K562 (cell line): ENCODE measurements around the gene IMMP2L. TPM values are rescaled to one million over a fixed set of nuclear protein-coding genes. Genes with fewer than 3 reads are reported as not detected.

Experiments used
- ATAC-seq: fragments of 200-7000 bp; cut with Tn5 transposase; 3 replicates; pipeline ENCODE4 v1.9.1; 2020; ENCODE audit warnings: moderate library complexity
- BruUV-seq: library from RNA; stranded (reverse); fragments of 400-500 nt; replicated peaks from 2 replicates; lab custom pipeline; 2021; lab: Mats Ljungman, UMichigan
- CTCF ChIA-PET: fragments of 300-600 bp; formaldehyde crosslinking; extraction: SDS; loops from one replicate; lab custom pipeline; 2021; ENCODE audit warnings: low intra/inter-chr PET ratio; lab: Yijun Ruan, JAX
- POLR2A ChIA-PET: fragments of 300-600, 350-650 bp; sonication (Branson Sonifier 250); formaldehyde crosslinking; extraction: SDS; loops from one replicate; lab custom pipeline; 2021; ENCODE audit warnings: antibody characterized with exemption, inconsistent platforms; lab: Yijun Ruan, JAX
- DNase-seq, 4 experiments: peaks; one replicate each; pipeline versions ENCODE4 v3.0.0 to v3.0.0-alpha.2; 2011 to 2018; ENCODE audit warnings: low spot score in 3 of 4, mixed read lengths in 3 of 4; ENCODE audit errors: extremely low read depth in 1 of 4
- FAIRE-seq: peaks from 2 replicates; lab custom pipeline; 2011; peaks lifted over from hg19 to GRCh38; lab: Jason Lieb, UNC
- H2AFZ ChIP-seq: 2 replicates; pipeline ENCODE4 v1.6.0; 2011; ENCODE audit warnings: low read depth, low read length, control low read depth, inconsistent platforms
- H3K27ac ChIP-seq: fragments of 200-600 bp; 3 replicates; pipeline ENCODE4 v1.8.0; 2011; ENCODE audit warnings: low read depth, mild to moderate bottlenecking, control low read depth, inconsistent platforms, low read length, moderate library complexity, mixed read lengths; ENCODE audit errors: extremely low read depth
- H3K27me3 ChIP-seq, 2 experiments: fragments of 300-600 bp in 1 of 2; 2 replicates in 1 of 2; 3 replicates in 1 of 2; pipeline versions ENCODE4 v1.6.0 to v1.8.0; 2011; ENCODE audit warnings: inconsistent platforms in 2 of 2, low read length in 2 of 2, mild to moderate bottlenecking in 1 of 2, mixed read lengths in 1 of 2, moderate library complexity in 1 of 2; ENCODE audit not compliant: control insufficient read depth in 2 of 2, insufficient read depth in 2 of 2
- H3K36me3 ChIP-seq: fragments of 300-600 bp; 3 replicates; pipeline ENCODE4 v1.8.0; 2011; ENCODE audit warnings: mild to moderate bottlenecking, low read length, inconsistent platforms; ENCODE audit not compliant: control insufficient read depth, insufficient read depth
- H3K4me1 ChIP-seq, 2 experiments: fragments of 200-600 bp in 1 of 2; replicated peaks in 1 of 2; 2 replicates in 1 of 2; 3 replicates in 1 of 2; pipeline versions ENCODE4 v1.5.1 to v1.8.0; 2011; ENCODE audit warnings: inconsistent platforms in 2 of 2, low read length in 2 of 2, mild to moderate bottlenecking in 1 of 2, mixed read lengths in 1 of 2, moderate library complexity in 1 of 2; ENCODE audit not compliant: control insufficient read depth in 2 of 2, insufficient read depth in 2 of 2
- H3K4me2 ChIP-seq: 2 replicates; pipeline ENCODE4 v1.6.1; 2011; ENCODE audit warnings: low read length, control low read depth, inconsistent platforms, mixed read lengths; ENCODE audit not compliant: insufficient read depth
- H3K4me3 ChIP-seq: fragments of 200-600 bp; sonication (generic), shearing (Covaris generic); 2 replicates; pipeline ENCODE4 v1.5.1; 2016; ENCODE audit warnings: control low read depth, inconsistent platforms
- H3K79me2 ChIP-seq: fragments of 200-600 bp; 3 replicates; pipeline ENCODE4 v1.8.0; 2011; ENCODE audit warnings: low read length, inconsistent platforms; ENCODE audit not compliant: control insufficient read depth, insufficient read depth
- H3K9ac ChIP-seq, 2 experiments: 2 replicates each; pipeline versions ENCODE4 v1.6.0 to v1.6.1; 2011; ENCODE audit warnings: low read depth in 2 of 2, low read length in 2 of 2, control low read depth in 1 of 2, inconsistent platforms in 1 of 2, mild to moderate bottlenecking in 1 of 2, mixed read lengths in 1 of 2; ENCODE audit not compliant: insufficient read depth in 1 of 2
- H3K9me1 ChIP-seq: one replicate; pipeline ENCODE4 v1.6.0; 2011; ENCODE audit warnings: inconsistent platforms, mild to moderate bottlenecking, low read length, moderate library complexity; ENCODE audit not compliant: control insufficient read depth, insufficient read depth
- H3K9me3 ChIP-seq: replicated peaks from 2 replicates; pipeline ENCODE4 v1.5.1; 2011; ENCODE audit warnings: low read depth, low read length, inconsistent platforms; ENCODE audit not compliant: control insufficient read depth, insufficient read depth
- H4K20me1 ChIP-seq: replicated peaks from 2 replicates; pipeline ENCODE4 v1.6.1; 2011; ENCODE audit warnings: low read length, inconsistent platforms, mixed read lengths; ENCODE audit not compliant: control insufficient read depth, insufficient read depth
- BRD9 ChIP-seq: fragments of 450-650 bp; IDR thresholded peaks from 2 replicates; pipeline ENCODE4 v1.6.1; 2018; ENCODE audit warnings: low read depth; ENCODE audit not compliant: partially characterized antibody
- PRPF4 ChIP-seq: fragments of 200-400 bp; formaldehyde crosslinking; IDR thresholded peaks from one replicate; pipeline ENCODE4 v1.6.1; 2017; ENCODE audit warnings: low read length, low read depth, mild to moderate bottlenecking; ENCODE audit not compliant: insufficient read depth, poor library complexity, severe bottlenecking
- RCOR1 ChIP-seq, 2 experiments: IDR thresholded peaks; 2 replicates each; pipeline ENCODE4 v1.6.1; 2012; ENCODE audit warnings: low read depth in 2 of 2, low read length in 2 of 2, borderline replicate concordance in 1 of 2, improper control_type of control experiment in 1 of 2
- ZNF655 ChIP-seq: fragments of 250-450 bp; sonication (Bioruptor Pico); IDR thresholded peaks from 2 replicates; pipeline ENCODE4 v1.5.0; 2021
- in situ Hi-C: fragments of 300-500 bp; cut with MboI; formaldehyde crosslinking; loops from 4 replicates; pipeline ENCODE4 v1.15.0; 2018; ENCODE audit warnings: inconsistent platforms, mixed read lengths
- intact Hi-C: fragments of 100-400 bp; cut with micrococcal nuclease; formaldehyde crosslinking; loops from 2 replicates; pipeline ENCODE4 v1.14.2; 2022
- polyA plus RNA-seq, 8 experiments: library from polyadenylated mRNA; depleted of rRNA in 4 of 8; stranded (reverse) in 5 of 8; unstranded in 3 of 8; fragments of >200 nt; fragmentation: Nextera tagmentation in 2 of 8; fragmentation: Illumina TruSeq in 1 of 8; extraction: Ambion mirVana in 2 of 8; extraction: Trizol in 1 of 8; gene quantifications; 2 replicates each; pipeline versions ENCODE4 v1.2.1 to v1.2.3, GENCODE V29; 2011 to 2014; ENCODE audit warnings: inconsistent platforms in 1 of 8, missing spikeins in 1 of 8
- total RNA-seq, 7 experiments: library from RNA; depleted of rRNA in 6 of 7; stranded (reverse); fragments of >200 nt in 6 of 7; fragmentation: Illumina TruSeq in 2 of 7; extraction: Trizol in 2 of 7; gene quantifications; 2 replicates each; pipeline versions ENCODE4 v1.2.1 to v1.2.3, GENCODE V29; 2011 to 2021; ENCODE audit warnings: low replicate concordance in 1 of 7

The IMMP2L gene
- total and polyA plus RNA-seq, 9 of the 15 experiments (the other 6 are each of a cell fraction or from before 2014, with no cell fraction given): 29.7 to 116 (median 53.0) TPM

- ChIA-PET POLR2A (no interaction called here), CTCF (no interaction called here)
- H4K20me1 ChIP-seq: no peaks in the 10 kb centered on the region
- FAIRE-seq (no peak), ATAC-seq (no peak), DNase-seq (no peak)
- H3K27me3 ChIP-seq: no peaks in the 10 kb centered on the region
- H2AFZ ChIP-seq: no peak overlapping the region
- H3K4me2 ChIP-seq: no peak overlapping the region
- in situ Hi-C loops: loop anchor here (5.0 kb wide), 1 partner anchor 34 kb away; no protein-coding TSS in a partner anchor
- no peak overlapping the region for H3K4me3 ChIP-seq
- H3K9ac ChIP-seq: no peak overlapping the region
- no peaks in the 10 kb centered on the region for H3K36me3 ChIP-seq
- BruUV-seq: no TSS peak
- no peaks in the 10 kb centered on the region for H3K79me2 ChIP-seq
- no peak overlapping the region for H3K27ac ChIP-seq
- TF ChIP-seq PRPF4: no peak
- no peak for TF ChIP-seq BRD9
- TF ChIP-seq ZNF655 (CRISPR knock-in tag): no peak
- no peak for TF ChIP-seq RCOR1 (IDR thresholded peaks at IDR 0.05; ENCODE audit: borderline replicate concordance in 1 of 2, low read depth in 2 of 2, low read length in 2 of 2)
- TF ChIP-seq, all 486 proteins: peak for 0
- H3K9me3 ChIP-seq: no peaks in the 10 kb centered on the region
- H3K4me1 ChIP-seq: no peaks in the 10 kb centered on the region
- no peaks in the 10 kb centered on the region for H3K9me1 ChIP-seq
- intact Hi-C loops: no loop called here
Observed at GRCh38 chr7:110790992-110791391, 771.3 kb downstream of the IMMP2L start.
